ENCODE measurements around the gene ACYP2. TPM values are rescaled to one million over a fixed set of nuclear protein-coding genes. Genes with fewer than 3 reads are reported as not detected.
"Not testable (repeated sequence)": the region's sequence is repeated elsewhere in the genome, so short reads cannot be mapped to it uniquely, and the experiment has no call there.

Gene ACYP2
- total RNA-seq (2014; rRNA removed; shearing (Covaris generic)), result 0.97 and 4.7 TPM in 2 replicates
- polyA plus RNA-seq (2015; cell fraction: cytosol; rRNA removed), result 3.9 and 6.1 TPM in 2 replicates
- 1.1 and 4.0 TPM in 2 replicates for polyA plus RNA-seq (2015; cell fraction: nucleus; rRNA removed)

GRCh38 chr2:54115284-54116137 is at the start of gene ACYP2:
Gene ACYP2 (plus strand): TSS chr2:54115615.
- peak; percentile 93 for DNase-seq (ENCODE audit: low read depth)

GRCh38 chr2:54065891-54066290 is 49.5 kb upstream of the ACYP2 start:
- no peak for DNase-seq (ENCODE audit: low read depth)

GRCh38 chr2:54067851-54068375 is 47.5 kb upstream of the ACYP2 start:
- no peak for DNase-seq (ENCODE audit: low read depth)

DNA sequence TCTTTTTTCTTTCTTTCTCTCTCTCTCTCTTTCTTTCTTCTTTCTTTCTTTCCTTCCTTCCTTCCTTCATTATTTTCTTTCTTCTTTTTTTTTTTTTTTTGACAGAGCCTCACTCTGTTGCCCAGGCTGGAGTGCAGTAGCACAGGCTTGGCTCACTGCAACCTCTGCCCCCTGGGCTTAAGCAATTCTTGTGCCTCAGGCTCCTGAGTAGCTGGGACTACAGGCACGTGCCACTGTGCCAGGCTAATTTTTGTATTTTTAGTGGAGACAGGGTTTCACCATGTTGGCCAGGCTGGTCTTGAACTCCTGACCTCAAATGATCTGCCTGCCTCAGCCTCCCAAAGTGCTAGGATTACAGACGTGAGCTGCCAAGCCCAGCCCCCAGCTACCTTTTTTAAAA is 42.9 kb upstream of the ACYP2 start:
- not testable (repeated sequence) for DNase-seq (ENCODE audit: low read depth)

- DNase-seq (ENCODE audit: low read depth), result peak; percentile 93
Measured at GRCh38 chr2:54073796-54074195, 41.6 kb upstream of the ACYP2 start.

DNA sequence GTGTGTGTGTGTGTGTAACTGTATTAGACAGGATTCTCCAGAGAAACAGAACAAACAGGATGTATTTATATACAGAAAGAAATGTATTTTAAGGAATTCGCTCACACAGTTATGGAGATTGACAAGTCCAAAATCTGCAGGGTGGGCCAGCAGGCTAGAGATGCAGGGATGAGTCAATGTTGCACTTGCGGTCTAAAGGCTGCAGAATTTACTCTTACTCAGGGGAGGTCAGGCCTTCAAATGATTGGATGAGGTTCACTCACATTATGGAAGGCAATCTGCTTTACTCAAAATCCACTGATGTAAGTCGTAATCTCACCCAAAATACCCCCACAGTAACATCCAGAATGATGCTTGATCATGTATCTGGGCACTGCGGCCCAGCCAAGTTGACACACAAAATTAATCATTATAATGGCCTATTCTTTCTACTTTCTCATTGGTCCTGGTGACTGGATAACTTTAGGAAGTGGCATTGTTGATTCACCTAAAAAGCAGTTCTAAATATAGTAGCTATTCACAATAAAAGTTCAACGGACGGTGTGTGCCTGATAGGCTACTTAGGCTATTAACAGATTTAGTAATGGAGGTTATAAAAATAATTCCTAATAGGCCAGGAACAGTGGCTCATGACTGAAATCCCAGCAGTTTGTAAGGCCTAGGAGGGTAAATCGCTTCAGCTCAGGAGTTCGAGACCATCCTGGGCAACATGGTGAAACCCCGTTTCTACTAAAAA is 40.6 kb upstream of the ACYP2 start:
- peak; percentile 81 for DNase-seq (ENCODE audit: low read depth)

- no peak for DNase-seq (ENCODE audit: low read depth)
Measured at GRCh38 chr2:54076586-54076985, 38.8 kb upstream of the ACYP2 start.

DNA sequence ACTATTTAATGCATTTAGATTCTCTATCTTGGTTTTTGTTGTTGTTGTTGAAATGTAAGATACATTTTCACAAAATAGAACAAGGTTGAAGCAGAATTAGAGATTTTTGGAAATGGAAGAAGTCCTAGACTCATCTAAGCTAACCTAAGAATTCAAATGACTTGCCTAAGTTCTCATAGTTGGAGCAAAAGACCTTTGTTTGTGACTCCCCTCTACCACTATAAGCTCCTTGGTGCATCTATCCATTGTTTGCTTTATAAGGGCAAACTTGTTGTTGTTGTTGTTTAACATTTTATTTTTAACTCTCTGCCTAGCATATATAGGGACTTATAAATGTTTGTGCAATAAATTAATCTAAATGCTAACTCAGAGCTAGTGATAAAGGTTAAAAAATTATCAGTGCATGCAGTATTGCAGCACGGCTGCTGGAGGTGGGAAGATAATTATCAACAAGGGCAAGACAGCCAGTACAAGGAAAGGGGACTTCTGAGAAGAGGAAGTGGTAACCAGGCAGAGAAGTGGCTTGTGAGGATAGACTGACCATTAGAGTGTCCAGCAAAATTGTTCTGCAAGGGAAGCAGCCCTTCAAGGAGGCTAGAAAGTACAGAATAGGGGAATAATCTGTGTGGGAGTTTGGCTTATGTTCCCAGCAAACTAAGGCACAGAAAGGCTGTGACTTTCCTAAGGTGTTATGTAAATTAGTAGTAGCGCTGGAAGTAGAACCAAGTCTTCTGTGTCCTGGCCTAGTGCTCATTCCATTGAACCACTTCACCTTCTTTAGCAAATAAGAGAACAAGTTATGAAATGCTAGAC is 38.1 kb upstream of the ACYP2 start:
- DNase-seq (ENCODE audit: low read depth), result no peak

DNA sequence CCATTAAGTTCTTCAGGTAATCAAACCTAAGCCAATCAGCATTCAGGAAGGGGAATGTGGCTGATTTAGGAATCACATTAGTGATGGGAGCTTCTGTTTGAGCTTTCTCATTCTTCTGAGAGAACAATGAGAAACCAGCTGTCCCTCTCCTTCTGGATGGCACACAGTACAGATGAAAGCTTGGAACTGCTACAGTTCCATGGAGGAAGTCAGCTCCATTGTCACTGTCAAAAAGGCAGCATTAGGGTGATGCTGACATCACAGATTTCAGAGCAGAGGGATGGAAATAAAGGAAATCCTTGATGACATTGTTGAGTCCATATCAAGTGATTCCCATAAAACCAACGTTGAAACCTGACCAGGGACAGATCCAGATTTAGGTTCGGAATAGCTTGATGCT is 36.1 kb upstream of the ACYP2 start:
- no peak for DNase-seq (ENCODE audit: low read depth)

DNA sequence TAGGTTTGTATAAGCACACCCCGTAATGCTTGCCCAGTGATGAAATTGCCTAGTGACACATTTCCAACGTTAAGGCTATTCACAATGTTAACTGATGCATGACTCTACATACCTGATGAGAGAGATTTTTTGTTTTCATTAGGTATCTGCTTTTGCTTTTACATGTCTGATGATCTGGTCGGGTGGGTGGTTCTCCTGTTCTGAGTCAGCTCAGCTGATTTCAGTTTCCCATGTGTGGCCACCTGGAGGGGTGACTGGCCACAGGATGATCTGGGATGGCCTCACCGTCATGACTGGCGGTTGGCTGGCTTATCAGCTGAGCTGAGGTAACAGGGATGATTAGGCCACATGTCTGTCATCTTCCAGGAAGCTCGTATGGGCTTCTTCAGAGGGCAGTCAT is 33.8 kb upstream of the ACYP2 start:
- peak; percentile 61 for DNase-seq (ENCODE audit: low read depth)

GRCh38 chr2:54083021-54083420 is 32.4 kb upstream of the ACYP2 start:
- no peak for DNase-seq (ENCODE audit: low read depth)

GRCh38 chr2:54083445-54083844 is 32.0 kb upstream of the ACYP2 start:
- no peak for DNase-seq (ENCODE audit: low read depth)

- DNase-seq (ENCODE audit: low read depth), result no peak
Measured at GRCh38 chr2:54084600-54084999, 30.8 kb upstream of the ACYP2 start.

- no peak for DNase-seq (ENCODE audit: low read depth)
Measured at GRCh38 chr2:54085069-54085468, 30.3 kb upstream of the ACYP2 start.

- no peak for DNase-seq (ENCODE audit: low read depth)
Measured at GRCh38 chr2:54086157-54086556, 29.3 kb upstream of the ACYP2 start.

GRCh38 chr2:54088191-54088634 is 27.2 kb upstream of the ACYP2 start:
- no peak for DNase-seq (ENCODE audit: low read depth)

GRCh38 chr2:54088719-54089118 is 26.7 kb upstream of the ACYP2 start:
- DNase-seq (ENCODE audit: low read depth), result no peak

DNA sequence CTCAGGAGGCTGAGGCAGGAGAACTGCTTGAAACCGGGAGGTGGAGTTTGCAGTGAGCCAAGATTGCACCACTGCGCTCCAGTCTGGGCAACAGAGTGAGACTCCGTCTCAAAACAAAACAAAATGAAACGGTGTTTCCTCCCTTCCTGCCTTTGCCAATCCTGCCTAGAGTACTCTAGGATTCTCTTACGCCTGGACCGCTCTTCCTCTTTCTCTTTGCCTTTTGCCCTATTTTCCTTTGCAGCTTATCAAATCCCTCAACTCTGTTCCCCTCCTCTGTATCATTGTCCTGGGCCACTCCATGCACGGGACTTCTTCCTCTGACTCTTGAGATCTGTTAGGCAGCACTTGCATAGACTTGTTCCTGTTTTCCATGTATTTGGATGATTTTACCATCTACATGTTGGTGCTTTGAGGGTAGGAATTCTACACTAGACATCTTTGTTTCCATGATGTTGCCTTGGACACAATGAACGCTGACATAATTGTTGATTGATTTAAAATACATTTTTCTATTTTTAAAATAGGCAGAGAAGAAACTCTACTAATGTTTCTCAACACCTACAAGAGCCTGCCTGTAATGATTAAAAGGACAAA is 24.8 kb upstream of the ACYP2 start:
- no peak for DNase-seq (ENCODE audit: low read depth)

DNA sequence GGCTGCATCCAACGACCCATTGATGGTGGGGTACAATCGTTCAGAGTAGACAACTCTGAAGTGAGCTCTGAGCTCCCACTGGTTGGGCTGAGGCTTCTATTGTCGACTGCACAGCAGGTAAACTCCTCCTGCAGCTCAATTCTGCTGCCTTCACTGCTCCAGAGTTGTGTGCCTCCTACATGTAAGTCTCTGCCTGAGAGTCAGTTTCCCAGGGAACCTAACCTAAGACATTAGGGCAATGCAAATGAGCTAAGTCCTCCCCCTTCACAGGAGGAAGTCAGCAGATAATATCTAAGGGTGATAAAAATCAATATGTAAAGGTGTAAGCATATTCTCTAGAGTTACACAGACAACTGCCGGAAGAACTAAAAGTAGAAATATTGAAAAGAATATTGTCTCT is 22.5 kb upstream of the ACYP2 start:
- no peak for DNase-seq (ENCODE audit: low read depth)

GRCh38 chr2:54095406-54095805 is 20.0 kb upstream of the ACYP2 start:
- DNase-seq (ENCODE audit: low read depth), result not testable (repeated sequence)

DNA sequence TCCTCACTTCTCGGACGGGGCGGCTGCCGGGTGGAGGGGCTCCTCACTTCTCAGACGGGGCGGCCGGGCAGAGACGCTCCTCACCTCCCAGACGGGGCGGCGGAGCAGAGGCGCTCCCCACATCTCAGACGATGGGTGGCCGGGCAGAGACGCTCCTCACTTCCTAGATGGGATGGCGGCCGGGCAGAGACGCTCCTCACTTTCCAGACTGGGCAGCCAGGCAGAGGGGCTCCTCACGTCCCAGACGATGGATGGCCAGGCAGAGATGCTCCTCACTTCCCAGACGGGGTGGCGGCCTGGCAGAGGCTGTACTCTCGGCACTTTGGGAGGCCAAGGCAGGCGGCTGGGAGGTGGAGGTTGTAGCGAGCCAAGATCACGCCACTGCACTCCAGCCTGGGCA is 19.3 kb upstream of the ACYP2 start:
- not testable (repeated sequence) for DNase-seq (ENCODE audit: low read depth)

Measured in HT1080 (cell line).